Measurements from ENCODE around the gene REEP2. TPM values are rescaled to one million over a fixed set of nuclear protein-coding genes. Genes with fewer than 3 reads are reported as not detected.

Gene REEP2
- total and polyA plus RNA-seq, 4 donors = 0.29 to 1.1 (median 0.91) TPM

DNA sequence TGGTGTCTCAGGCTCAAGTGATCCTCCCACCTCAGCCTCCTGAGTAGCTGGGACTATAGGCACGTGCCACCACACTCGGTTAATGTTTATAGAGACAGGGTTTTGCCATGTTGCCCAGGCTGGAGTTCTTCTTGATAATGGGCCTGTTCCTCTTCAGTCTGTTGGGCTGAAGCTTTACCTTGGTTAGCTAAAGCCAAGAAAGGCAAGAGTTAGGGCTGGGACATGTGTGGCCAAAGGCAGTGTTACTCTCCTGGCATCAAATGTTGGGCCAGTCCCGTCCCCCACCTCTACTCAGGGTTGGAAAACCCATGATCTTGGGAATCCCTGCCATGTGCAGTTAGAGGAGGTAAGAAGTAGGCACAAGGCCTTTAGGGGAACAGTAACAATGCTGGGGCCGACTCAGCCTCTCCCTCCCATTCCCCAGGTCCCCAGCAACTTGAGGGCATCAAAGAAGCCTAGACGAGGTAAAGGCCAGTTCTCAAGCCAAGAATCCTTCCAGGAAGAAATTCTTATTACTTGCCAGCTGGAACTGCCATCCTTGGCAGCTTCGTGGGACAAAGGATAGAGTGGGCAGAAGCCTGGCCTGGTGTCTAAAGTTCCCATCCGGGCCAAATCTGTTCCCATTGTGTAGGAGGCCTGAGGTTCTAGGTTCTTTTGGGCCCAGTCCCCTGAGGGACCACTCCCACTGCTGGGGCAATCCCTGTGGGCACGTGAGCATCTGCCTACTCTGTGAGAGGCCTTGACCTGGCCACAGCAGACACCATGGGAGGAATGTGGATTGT lies 30.9 kb downstream of the REEP2 start:
- Histone ChIP-seq H3K27ac (ENCODE audit: low read depth in 1 of 2, low read length in 1 of 2) (peak overlapping the region in 1 of 2 donors; percentile 32), H3K9me3 (ENCODE audit: control insufficient read depth in 4 of 4, insufficient read depth in 3 of 4, low read length in 3 of 4) (no peaks in the 10 kb centered on the region), H3K9ac (ENCODE audit: insufficient read depth in 1 of 2, low read length in 2 of 2) (no peak overlapping the region), H3K4me1 (ENCODE audit: control insufficient read depth in 5 of 5, insufficient read depth in 5 of 5, low read length in 5 of 5) (peaks cover 0 to 13% (median 0%) of the 10 kb centered on the region in 5 donors), H3K36me3 (ENCODE audit: control insufficient read depth in 4 of 4, insufficient read depth in 4 of 4, low read length in 4 of 4) (peaks cover 0 to 9% (median 3%) of the 10 kb centered on the region in 4 donors), H3K27me3 (ENCODE audit: control insufficient read depth in 3 of 3, insufficient read depth in 3 of 3, low read length in 2 of 3) (peaks cover 0 to 6% (median 0%) of the 10 kb centered on the region in 3 donors), H3K4me3 (no peak overlapping the region)
- ATAC-seq (ENCODE audit: insufficient read depth, low FRiP score) = no peak
- TF ChIP-seq, protein P1, sequence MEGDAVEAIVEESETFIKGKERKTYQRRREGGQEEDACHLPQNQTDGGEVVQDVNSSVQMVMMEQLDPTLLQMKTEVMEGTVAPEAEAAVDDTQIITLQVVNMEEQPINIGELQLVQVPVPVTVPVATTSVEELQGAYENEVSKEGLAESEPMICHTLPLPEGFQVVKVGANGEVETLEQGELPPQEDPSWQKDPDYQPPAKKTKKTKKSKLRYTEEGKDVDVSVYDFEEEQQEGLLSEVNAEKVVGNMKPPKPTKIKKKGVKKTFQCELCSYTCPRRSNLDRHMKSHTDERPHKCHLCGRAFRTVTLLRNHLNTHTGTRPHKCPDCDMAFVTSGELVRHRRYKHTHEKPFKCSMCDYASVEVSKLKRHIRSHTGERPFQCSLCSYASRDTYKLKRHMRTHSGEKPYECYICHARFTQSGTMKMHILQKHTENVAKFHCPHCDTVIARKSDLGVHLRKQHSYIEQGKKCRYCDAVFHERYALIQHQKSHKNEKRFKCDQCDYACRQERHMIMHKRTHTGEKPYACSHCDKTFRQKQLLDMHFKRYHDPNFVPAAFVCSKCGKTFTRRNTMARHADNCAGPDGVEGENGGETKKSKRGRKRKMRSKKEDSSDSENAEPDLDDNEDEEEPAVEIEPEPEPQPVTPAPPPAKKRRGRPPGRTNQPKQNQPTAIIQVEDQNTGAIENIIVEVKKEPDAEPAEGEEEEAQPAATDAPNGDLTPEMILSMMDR (IDR thresholded peaks at IDR 0.05; ENCODE audit: control extremely low read depth, extremely low read depth) = no peak
- WGBS, 2 donors = 69 to 90% methylated on average over 8 of the region's 8 CpGs
- DNase-seq = peak in 2 of 3 donors; percentile 76 to 86

- H3K27me3 ChIP-seq (ENCODE audit: control insufficient read depth in 3 of 3, insufficient read depth in 3 of 3, low read length in 2 of 3) = peaks cover 0 to 6% (median 0%) of the 10 kb centered on the region in 3 donors
- TF ChIP-seq, protein P1 (IDR thresholded peaks at IDR 0.05; ENCODE audit: control extremely low read depth, extremely low read depth) = no peak
- no peak overlapping the region for H3K4me3 ChIP-seq
- 87 to 96% methylated on average over 3 of the region's 3 CpGs for WGBS, 2 donors
- H3K4me1 ChIP-seq (ENCODE audit: control insufficient read depth in 5 of 5, insufficient read depth in 5 of 5, low read length in 5 of 5) = peaks cover 0 to 13% (median 0%) of the 10 kb centered on the region in 5 donors
- H3K9ac ChIP-seq (ENCODE audit: insufficient read depth in 1 of 2, low read length in 2 of 2) = no peak overlapping the region
- ATAC-seq (ENCODE audit: insufficient read depth, low FRiP score) = no peak
- H3K9me3 ChIP-seq (ENCODE audit: control insufficient read depth in 4 of 4, insufficient read depth in 3 of 4, low read length in 3 of 4) = no peaks in the 10 kb centered on the region
- H3K27ac ChIP-seq (ENCODE audit: low read depth in 1 of 2, low read length in 1 of 2) = no peak overlapping the region
- peak in 2 of 3 donors; percentile 69 to 75 for DNase-seq
- H3K36me3 ChIP-seq (ENCODE audit: control insufficient read depth in 4 of 4, insufficient read depth in 4 of 4, low read length in 4 of 4) = peaks cover 0 to 9% (median 3%) of the 10 kb centered on the region in 4 donors
Measured at GRCh38 chr5:138470322-138471051, 31.6 kb downstream of the REEP2 start.

DNA sequence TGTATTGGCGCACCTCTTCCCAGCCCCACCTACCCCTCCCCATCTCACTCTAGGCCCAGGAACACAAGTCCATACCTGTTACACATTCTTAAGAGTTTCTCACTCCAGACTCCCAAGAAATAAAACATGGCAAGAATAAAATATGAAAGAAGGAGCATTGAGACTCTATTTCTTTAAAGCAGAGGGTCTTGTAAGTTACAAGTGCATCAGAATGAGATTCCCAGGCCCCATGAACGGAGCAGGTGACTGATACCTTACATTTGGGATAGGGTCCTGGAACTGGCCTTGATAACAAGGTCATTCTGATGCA lies 32.1 kb downstream of the REEP2 start:
- peaks cover 0 to 10% (median 0%) of the 10 kb centered on the region in 5 donors for H3K4me1 ChIP-seq (ENCODE audit: control insufficient read depth in 5 of 5, insufficient read depth in 5 of 5, low read length in 5 of 5)
- no peak overlapping the region for H3K9ac ChIP-seq (ENCODE audit: insufficient read depth in 1 of 2, low read length in 2 of 2)
- peaks cover 0 to 6% (median 0%) of the 10 kb centered on the region in 3 donors for H3K27me3 ChIP-seq (ENCODE audit: control insufficient read depth in 3 of 3, insufficient read depth in 3 of 3, low read length in 2 of 3)
- DNase-seq (peak in 1 of 3 donors; percentile 66), ATAC-seq (ENCODE audit: insufficient read depth, low FRiP score) (no peak)
- H3K27ac ChIP-seq (ENCODE audit: low read depth in 1 of 2, low read length in 1 of 2) = no peak overlapping the region
- H3K4me3 ChIP-seq = no peak overlapping the region
- TF ChIP-seq, protein P1 (IDR thresholded peaks at IDR 0.05; ENCODE audit: control extremely low read depth, extremely low read depth) = no peak
- peaks cover 0 to 9% (median 3%) of the 10 kb centered on the region in 4 donors for H3K36me3 ChIP-seq (ENCODE audit: control insufficient read depth in 4 of 4, insufficient read depth in 4 of 4, low read length in 4 of 4)
- WGBS, 2 donors = 90% methylated on average over 2 of the region's 2 CpGs
- no peaks in the 10 kb centered on the region for H3K9me3 ChIP-seq (ENCODE audit: control insufficient read depth in 4 of 4, insufficient read depth in 3 of 4, low read length in 3 of 4)

Data from lung (tissue), 12 donors.